Measurements from ENCODE around the gene PSPH. TPM values are rescaled to one million over a fixed set of nuclear protein-coding genes. Genes with fewer than 3 reads are reported as not detected.
"Not testable (repeated sequence)": the region's sequence is repeated elsewhere in the genome, so short reads cannot be mapped to it uniquely, and the experiment has no call there.

Gene PSPH
- total RNA-seq, 1 donor from 2014 or later = 38.1 TPM

DNA sequence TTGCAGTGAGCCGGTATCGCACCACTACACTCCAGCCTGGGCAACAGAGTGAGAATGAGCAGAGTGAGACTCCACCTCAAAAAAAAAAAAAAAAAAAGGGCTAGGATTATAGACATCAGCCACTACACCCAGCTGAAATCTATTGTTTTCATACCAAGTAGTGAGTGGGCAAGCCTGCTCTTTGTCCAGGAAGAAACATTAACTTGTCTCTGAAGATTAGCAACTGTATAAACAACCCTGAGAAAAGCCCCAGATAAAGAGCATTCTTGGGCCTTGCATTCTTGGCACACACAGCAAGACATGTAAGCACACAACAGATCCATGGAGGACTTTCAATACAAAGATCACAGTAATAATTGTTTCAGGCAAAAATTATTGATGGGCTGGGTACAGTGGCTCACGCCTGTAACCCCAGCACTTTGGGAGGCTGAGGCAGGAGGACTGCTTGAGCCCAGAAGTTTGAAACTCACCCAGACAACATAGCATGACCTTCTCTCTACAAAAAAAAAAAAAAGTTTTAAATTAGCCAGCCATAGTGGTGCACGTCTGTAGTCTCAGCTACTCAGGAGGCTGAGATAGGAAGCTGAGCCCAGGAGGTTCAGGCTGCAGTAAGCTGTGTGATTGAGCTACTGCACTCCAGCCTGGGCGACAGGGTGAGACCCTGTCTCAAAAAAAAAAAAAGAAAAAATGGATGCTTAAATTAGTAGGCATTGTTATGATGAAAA lies 4.4 kb downstream of the PSPH start:
- peaks cover 3% of the 10 kb centered on the region for H3K27me3 Mint-ChIP-seq (ENCODE audit: unreplicated experiment)
- H3K27ac Mint-ChIP-seq (ENCODE audit: unreplicated experiment) = peak overlapping the region; percentile 96
- no peak for TF ChIP-seq CTCF (IDR thresholded peaks at IDR 0.05; ENCODE audit: unreplicated experiment)
- no peak for DNase-seq (ENCODE audit: low spot score)
- peaks cover 8% of the 10 kb centered on the region for H3K4me1 Mint-ChIP-seq (ENCODE audit: unreplicated experiment)
- no peak overlapping the region for H3K4me3 Mint-ChIP-seq (ENCODE audit: unreplicated experiment)
- no peaks in the 10 kb centered on the region for H3K9me3 Mint-ChIP-seq (ENCODE audit: unreplicated experiment)
- peaks cover 4% of the 10 kb centered on the region for H3K36me3 Mint-ChIP-seq (ENCODE audit: low read depth, unreplicated experiment)

DNA sequence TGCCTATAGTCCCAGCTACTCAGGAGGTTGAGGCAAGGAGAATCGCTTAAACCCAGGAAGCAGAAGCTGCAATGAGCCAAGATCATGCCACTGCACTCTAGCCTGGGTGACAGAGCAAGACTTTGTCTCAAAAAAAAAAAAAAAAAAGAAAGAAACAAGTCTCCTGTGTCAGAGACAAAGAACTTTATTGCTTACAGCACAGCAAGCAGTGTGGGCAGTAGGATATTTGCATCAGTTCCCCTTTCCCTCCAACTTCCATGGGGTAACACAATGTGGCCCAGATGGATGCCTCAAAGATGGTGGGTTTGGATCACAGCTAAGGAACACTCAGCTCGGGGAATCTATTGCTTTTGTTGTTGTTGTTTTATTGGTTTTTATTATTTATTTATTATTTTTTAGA lies 5.5 kb downstream of the PSPH start:
- not testable (repeated sequence) for H3K9me3 Mint-ChIP-seq (ENCODE audit: unreplicated experiment); H3K27me3 Mint-ChIP-seq (ENCODE audit: unreplicated experiment); H3K36me3 Mint-ChIP-seq (ENCODE audit: low read depth, unreplicated experiment); H3K27ac Mint-ChIP-seq (ENCODE audit: unreplicated experiment); DNase-seq (ENCODE audit: low spot score); H3K4me3 Mint-ChIP-seq (ENCODE audit: unreplicated experiment); H3K4me1 Mint-ChIP-seq (ENCODE audit: unreplicated experiment)

- no peaks in the 10 kb centered on the region for H3K9me3 Mint-ChIP-seq (ENCODE audit: unreplicated experiment)
- H3K27ac Mint-ChIP-seq (ENCODE audit: unreplicated experiment) = no peak overlapping the region
- H3K4me1 Mint-ChIP-seq (ENCODE audit: unreplicated experiment) = no peaks in the 10 kb centered on the region
- TF ChIP-seq CTCF (IDR thresholded peaks at IDR 0.05; ENCODE audit: unreplicated experiment) = no peak
- H3K36me3 Mint-ChIP-seq (ENCODE audit: low read depth, unreplicated experiment) = peaks cover 10% of the 10 kb centered on the region
- H3K4me3 Mint-ChIP-seq (ENCODE audit: unreplicated experiment) = no peak overlapping the region
- no peak for DNase-seq (ENCODE audit: low spot score)
- H3K27me3 Mint-ChIP-seq (ENCODE audit: unreplicated experiment) = no peaks in the 10 kb centered on the region
These were observed 10.5 kb downstream of the PSPH start for GRCh38 chr7:56040730-56041129.

DNA sequence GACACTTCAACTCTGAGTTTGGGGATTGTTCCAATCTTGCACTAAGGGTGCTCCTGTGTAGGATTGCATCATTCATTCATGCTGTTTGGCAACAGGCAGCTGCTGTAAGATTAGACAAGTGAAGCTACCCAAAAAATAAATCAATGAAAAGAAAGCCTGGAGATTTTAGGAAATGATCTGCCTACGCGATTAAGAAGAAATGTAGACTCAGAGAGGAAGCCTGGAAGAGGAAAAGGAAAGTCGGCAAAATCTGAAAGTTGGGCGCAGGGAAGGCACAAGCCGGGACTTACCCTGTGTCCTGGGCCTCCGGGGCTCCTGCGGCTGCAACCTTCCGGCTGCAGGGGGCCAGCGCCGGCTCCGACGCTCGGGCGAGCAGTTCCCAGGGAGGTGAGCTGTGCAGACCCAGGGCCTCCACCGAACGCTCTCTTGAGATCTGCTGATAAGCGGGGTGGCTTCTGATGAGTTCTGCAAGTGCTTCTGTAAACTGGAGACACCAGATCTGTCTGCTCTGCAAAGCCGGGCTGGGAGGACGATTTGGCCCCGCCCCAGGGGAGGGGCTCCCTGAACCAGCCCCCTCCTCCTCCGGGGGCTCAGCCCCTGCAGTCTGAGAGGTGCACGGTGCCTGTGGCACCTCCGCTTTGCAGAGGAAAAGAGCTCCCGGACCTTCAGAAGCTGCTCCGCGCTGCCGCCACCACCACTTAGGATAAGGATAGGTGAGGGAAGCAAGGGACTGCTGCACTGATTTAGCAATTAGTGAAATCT lies 17.4 kb downstream of the PSPH start:
- TF ChIP-seq CTCF (IDR thresholded peaks at IDR 0.05; ENCODE audit: unreplicated experiment) = no peak
- peak; percentile 79 for DNase-seq (ENCODE audit: low spot score)
- Mint-ChIP-seq H3K36me3 (ENCODE audit: low read depth, unreplicated experiment) (no peaks in the 10 kb centered on the region), H3K4me1 (ENCODE audit: unreplicated experiment) (peaks cover 13% of the 10 kb centered on the region), H3K4me3 (ENCODE audit: unreplicated experiment) (peak overlapping the region; percentile 93), H3K27ac (ENCODE audit: unreplicated experiment) (peak overlapping the region; percentile 92), H3K27me3 (ENCODE audit: unreplicated experiment) (peaks cover 5% of the 10 kb centered on the region), H3K9me3 (ENCODE audit: unreplicated experiment) (no peaks in the 10 kb centered on the region)

- H3K27ac Mint-ChIP-seq (ENCODE audit: unreplicated experiment); H3K27me3 Mint-ChIP-seq (ENCODE audit: unreplicated experiment); H3K9me3 Mint-ChIP-seq (ENCODE audit: unreplicated experiment); DNase-seq (ENCODE audit: low spot score); H3K4me3 Mint-ChIP-seq (ENCODE audit: unreplicated experiment); H3K36me3 Mint-ChIP-seq (ENCODE audit: low read depth, unreplicated experiment): not testable (repeated sequence)
- H3K4me1 Mint-ChIP-seq (ENCODE audit: unreplicated experiment) = peaks cover 13% of the 10 kb centered on the region
These were observed 18.7 kb downstream of the PSPH start for GRCh38 chr7:56032578-56032977.

DNA sequence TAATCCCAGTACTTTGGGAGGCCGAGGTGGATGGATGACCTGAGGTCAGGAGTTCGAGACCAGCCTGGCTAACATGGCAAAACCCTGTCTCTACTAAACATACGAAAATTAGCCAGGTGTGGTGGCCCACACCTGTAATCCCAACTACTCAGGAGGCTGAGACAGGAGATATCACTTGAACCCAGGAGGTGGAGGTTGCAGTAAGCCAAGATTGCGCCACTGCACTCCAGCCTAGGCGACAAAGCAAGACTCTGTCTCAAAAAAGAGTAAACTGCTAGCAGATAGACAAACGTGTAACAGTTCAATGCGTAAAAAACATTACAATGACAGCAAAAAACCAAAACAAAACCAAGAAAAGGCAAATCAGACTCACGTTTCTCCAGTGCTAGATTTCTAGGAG lies 19.7 kb downstream of the PSPH start:
- H3K4me3 Mint-ChIP-seq (ENCODE audit: unreplicated experiment) = peak overlapping the region; percentile 82
- not testable (repeated sequence) for DNase-seq (ENCODE audit: low spot score); H3K9me3 Mint-ChIP-seq (ENCODE audit: unreplicated experiment); H3K36me3 Mint-ChIP-seq (ENCODE audit: low read depth, unreplicated experiment); H3K27me3 Mint-ChIP-seq (ENCODE audit: unreplicated experiment)
- peaks cover 13% of the 10 kb centered on the region for H3K4me1 Mint-ChIP-seq (ENCODE audit: unreplicated experiment)
- peak overlapping the region; percentile 87 for H3K27ac Mint-ChIP-seq (ENCODE audit: unreplicated experiment)
